AG08395 (cell line): ENCODE data around the gene ROBO2.

Experiments used
- DNase-seq: peaks from one replicate; pipeline ENCODE4 v3.0.0; 2012; ENCODE audit warnings: mixed read lengths, low spot score

Gene ROBO2

DNA sequence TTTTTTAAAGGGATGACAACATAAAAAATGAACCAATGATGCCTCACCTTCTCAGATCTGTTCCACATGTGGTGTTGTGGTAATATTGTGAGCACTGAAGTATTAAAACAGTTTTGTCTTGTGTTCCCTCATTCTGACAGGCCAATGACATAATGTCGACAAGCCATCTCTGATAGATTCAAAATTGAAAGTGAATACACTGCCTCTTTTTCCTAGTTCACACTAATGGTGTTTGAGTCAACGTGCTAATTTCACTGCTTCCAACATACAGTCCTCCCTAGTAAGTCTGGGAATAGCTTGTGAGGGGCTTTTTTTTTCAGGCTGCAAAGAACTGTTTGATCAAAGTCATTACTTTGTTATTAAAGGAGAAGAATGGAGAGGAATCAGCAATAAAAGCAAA is 82.8 kb downstream of the ROBO2 start:
- DNase-seq = no peak

DNA sequence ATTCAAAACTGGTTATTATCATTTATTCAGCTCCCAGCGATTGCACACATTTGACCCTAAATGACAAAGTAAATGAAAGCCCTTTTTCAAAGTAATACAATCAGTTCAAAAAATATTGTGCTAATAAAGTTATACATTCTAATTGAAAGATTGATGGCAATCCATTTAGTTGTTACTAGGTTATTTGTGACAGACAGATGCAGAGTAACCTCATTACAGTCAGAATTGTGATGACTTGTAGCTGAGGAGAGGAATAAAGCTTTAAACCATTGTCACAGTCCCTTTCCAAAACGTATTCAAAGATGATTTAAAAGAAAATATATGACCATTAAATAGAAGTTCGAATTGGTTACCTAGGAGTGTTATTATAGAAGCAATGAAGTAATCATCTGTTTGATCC is 86.1 kb downstream of the ROBO2 start:
- DNase-seq = no peak

DNA sequence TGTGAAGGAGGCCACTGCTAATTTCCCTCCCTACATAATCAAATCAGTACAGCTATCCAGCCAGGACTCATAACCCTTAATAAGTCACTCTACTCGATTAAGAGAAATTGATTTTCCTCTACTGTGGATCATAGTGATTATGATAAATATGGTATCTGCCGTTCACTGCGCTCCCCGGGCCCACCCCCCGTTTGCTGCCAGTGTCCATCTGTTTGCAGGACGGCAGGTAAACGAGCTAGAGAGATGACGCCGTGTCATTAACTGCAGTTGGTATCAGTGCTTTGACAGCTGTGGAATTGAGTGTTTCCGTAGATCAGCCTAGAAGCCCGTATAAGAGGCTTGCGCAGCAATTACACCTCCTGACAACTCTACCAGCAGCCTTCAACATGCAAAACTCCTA is 94.9 kb downstream of the ROBO2 start:
- DNase-seq = no peak

DNA sequence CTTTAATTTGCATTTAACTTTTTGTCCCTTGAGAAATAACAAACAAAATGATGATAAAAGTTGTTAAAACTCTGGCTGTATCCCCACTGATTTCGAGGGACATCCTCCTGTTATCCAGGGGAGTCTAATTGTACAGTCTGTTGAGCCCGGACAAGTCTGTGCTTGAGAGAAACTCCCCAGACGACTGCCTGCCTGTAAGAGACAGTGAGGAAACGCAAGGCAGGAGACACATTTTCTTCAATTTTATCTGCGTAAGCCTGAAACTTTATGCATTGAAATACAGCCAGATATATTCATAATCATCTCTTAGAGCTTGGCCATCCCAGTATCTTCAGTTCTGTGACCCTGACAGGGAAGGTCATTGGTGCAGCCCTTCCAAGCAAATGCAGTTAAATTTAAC is 97.7 kb downstream of the ROBO2 start:
- no peak for DNase-seq

DNA sequence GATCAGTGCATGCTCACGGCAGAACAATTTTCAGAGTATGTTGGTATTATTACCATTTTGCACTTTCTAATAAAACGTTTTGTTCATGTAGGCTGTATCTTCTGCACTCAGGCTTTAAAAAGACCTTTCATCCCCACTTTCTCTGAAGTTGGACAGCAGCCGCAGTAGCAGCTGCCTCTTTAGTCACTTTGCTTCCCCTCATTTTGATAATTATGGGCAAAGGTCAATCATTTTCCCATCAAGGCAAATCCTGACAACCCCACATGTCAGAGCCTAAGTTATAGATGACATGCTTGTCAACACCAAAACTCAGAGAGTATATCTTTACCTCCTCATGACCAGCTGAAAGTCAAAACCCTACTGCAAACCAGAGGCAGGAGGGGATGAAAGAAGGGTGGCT is 99.7 kb downstream of the ROBO2 start:
- DNase-seq = no peak

DNA sequence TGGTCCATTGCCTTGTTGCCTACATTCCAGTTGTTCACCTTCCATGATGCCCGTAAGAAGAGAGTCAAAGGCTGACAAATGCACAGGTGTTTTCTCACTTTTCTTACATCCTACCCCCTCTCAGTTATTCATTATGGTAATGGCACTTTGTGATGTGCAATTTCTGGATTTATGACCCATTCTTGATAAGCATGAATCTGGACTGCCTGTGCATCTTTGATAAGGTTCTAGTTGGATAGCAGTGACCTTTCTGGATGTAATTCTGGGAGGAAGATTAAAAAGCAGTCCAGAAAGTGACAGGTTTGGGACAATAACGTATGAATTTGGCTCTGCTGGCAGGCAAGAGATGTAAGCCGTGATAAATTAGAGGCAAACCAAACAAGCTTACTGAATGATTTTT is 101.5 kb downstream of the ROBO2 start:
- no peak for DNase-seq

DNA sequence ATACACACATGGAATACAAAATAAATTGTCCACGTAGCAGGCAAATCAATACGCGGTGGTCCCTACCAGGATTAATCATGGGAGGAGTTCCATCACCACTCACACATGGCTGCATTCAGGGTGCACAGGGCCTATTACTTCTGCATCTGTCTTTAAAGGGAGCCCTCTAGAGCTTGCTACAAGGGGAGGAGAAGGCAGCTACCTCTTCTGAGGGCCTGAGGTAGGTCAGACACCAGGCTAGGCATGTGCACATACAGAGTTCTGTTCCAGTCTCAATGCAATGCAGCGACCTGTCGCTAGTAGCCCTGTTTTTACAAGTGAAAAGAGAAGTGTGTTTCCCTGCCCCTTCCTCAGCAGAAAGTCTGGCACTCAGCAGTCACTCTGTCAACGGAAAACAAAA is 102.7 kb downstream of the ROBO2 start:
- no peak for DNase-seq

DNA sequence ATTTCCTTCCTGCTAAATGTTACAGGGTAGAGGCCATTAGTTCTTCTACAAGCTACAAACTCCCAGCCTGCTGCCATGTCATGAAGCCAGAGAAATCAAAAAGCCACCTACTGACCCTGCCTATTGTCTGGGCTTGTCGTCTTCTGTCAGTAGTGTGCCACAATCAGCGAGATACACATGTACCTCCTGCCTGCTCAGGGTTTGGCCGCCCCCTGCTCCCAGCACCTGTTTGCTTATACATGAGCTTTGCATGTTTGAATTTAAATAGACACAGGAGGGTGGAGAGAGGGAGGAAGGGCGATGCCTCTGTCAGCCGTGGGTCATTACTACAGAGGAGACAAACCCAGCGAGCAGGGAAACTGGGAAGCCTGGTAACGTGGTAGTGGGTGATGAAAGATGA is 106.1 kb downstream of the ROBO2 start:
- DNase-seq = no peak

DNA sequence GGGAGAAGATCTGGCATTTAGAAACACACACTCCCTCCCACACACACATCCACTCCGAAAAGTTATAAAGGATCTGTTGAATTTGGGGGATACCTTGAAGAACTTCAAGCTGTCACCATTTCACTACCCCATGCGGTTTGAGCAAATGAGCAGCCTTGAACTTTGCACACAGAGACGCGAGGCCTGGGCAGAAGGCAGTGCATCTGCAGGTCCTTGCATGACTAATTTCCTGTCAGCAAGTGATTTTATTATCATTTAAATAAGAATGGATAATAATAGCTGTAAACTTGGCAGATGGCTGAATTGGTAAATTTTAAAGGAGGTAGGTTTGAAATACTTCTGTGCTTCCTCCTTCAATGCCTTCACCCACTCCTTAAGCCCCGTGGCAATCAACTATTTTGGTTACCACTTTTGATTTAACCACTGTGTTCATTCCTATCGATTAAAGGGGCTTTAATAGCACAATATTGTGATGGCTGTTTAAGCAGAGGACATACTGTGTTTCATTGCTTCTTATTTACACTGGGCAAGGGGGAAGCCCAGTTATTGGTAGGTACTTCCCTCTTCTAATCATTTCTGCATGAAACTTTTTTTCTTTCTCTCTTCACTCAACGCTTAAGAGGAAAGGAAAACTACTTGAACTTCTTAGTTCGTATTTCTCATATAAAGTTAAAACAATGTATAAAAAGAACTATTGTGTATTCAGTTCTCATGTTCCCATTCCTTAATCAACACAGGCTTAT is 108.1 kb downstream of the ROBO2 start:
- no peak for DNase-seq

DNA sequence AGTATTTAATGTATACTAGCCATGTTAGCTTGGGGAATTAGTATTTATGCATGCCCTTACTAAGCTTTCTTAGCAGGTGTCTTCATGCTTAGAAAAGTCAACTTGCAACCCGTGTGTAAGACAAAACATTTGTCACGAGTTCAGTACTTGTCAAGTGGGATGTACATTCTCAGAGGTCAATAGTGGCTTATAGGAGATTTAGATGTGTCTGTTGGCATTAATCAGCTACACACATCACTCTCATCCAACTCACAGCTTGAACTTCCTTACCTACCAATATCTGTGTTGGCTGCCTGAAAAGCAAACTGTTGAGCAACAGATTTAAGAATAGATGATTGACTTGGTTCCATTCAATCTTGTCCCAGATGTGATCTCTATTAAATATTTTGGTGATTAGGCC is 109.5 kb downstream of the ROBO2 start:
- DNase-seq = no peak

DNA sequence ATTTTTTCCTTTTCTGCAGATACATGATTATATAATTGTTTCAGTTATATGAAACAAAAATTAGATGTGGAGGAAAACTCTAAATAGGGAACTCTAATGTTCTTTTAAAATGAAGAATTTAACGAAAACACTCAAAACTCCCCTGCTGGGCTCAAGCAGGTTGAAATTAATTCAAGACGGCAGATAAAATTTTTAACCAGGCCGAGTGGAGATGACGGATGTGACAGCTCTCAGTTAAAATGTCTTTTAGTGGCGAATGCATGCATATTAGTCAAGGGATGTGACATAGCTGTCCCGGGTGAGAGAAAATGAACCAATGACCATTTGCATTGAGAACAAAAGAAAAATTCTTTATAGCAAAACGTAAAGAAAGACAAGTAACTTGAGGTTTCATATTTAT is 110.1 kb downstream of the ROBO2 start:
- no peak for DNase-seq

DNA sequence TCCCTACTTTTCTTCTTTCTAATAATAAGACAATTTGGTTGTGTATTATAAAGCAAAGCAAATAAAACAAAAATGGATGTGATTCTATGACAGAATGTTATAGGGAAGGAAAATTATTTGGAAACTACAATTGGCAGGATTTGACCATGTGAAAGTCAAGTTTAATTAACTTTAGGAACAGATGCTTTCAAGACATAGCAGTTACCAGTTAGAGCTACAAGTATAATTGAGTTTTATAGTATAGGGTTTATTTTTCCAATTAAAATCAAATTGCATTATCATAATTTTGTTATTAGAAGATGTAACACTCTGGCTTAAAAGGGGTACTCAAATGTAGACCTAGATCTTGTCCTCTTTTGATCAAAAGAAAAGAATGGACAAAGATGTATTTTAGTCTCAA is 110.9 kb downstream of the ROBO2 start:
- DNase-seq = no peak

DNA sequence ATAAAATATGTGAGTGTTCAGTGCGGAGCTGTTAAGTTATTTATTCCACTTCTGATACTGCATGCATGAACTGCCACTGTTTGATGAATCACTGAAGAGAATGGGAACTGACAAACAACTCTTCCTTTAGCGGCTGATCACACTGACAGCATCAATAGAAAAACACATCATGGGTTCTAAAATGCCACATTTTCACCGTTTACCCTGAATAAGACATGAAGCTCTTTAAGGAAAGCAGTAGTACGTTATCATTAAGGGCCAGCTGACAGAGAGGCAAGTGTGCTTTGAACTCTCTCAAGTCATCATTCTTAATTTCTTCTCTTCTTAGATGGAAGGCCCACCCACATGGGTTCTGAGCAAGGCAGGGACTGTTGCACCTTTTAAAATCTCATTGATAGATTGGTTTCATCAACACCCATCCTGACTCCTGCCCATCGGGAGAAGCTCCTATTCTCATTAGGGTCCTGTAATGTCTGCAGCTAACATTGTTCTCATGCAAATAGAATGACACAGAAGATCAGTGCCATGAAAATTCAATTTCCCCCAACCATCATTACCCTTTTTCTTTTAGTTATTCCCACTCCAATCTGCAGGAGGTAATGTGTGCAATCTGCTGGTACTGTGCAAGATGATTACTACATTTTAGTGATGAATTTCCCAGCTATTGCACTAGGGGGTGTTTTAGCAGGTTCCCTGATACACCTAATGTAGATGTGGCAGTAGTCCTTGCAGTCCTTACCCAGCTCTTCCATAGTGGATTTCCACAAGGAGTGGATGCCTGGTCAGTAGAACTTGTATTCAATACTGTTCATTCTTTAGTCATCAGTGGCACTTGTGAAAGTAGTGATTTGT is 119.1 kb downstream of the ROBO2 start:
- no peak for DNase-seq

DNA sequence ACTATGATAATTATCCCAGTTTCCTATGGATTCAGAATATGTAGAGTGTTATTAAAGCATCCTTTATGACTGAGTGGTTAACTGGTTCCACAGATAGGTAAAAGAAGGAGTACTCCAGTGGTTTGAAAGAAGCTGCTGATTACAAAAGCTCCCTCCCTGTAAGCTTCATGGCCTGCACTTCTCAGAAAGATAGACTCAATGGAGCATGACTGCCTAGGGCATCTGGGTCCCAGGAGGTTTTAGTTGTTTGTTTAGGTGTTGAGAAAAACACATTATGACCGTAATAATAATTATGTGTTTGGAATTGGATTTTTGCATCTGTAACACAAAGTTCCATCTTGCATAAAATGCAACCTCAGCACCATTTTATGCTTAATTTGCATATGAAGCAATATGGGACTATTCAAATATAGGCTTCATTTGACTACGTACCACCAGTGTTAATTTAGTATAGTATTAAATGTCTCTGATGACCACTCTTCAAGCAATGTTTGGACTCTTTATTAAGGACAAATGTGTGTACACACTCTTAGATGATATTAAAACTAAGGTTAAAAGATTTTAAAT is 121.1 kb downstream of the ROBO2 start:
- no peak for DNase-seq

DNA sequence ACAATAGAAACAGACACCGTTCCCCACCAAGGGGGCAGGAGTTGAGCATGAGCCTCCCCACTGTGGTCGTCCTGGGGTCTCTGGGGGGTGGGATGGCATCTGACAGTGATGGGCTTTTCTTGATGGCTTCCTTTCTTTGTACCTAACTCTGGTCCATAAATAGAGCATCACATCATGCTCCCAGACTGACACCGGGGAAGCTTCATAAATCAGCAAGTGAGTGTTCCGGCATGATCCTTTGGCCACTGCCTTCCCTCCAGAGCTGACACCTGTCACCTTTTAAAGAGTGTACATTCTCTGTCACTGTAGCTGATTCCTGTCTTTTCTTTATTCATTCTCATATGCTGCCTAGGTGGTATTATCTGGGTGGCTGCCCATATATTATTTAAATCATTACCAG is 129.9 kb downstream of the ROBO2 start:
- no peak for DNase-seq

DNA sequence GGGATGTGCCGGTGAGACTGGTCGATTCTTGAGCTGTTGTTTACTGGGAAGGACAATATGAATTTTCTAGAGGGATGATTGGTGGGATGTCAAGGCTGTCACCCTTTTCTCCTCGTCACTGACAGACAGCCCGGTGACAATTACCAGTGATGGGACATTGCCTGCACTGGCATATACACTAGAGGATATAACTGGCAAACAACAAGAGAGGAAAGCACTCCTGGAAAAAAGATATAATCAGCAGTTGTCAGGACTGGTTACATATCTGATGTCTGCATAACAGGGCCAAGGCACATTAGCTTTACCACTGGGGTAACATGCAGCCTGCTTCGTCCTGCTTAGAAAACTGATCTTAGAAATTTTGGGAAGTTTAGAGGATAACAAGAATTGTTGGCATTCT is 131.1 kb downstream of the ROBO2 start:
- DNase-seq = no peak

DNA sequence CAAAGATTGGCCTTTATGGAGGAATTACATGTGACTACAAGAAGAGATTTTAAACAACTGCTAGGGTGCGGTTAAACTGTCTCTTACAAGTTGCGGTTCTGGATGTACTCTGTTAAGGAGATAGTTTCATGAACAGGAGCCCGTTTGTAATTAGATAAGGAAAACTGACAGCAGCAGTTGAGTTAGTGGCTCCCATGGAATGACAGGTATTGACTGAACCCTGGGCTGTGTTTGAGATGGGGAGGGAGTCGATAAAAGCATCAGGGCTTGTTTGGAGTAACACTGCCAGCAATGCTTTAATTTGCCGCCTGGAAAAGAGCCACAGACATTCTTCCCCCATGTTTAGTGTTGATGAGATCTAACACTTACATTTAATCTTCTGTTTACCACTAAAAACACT is 139.9 kb downstream of the ROBO2 start:
- no peak for DNase-seq

DNA sequence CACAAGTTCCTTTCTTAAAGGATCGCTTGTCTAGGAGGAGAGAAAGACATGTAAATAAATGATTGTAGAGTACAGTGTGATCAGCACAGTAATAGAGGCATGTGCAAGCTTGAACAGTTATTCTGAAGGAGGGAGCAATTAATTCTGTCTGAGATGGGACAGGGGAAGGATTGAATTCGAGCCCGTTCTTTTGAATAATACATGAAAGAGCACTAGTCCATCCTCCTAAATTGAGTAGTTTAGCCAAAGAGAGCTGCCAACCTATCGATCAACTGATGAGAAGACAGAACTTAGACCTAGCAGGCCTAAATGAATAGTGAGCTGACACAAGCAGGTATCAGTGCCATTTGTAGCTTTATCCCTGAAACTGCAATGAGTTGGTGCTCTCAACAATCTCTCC is 142.4 kb downstream of the ROBO2 start:
- no peak for DNase-seq

DNA sequence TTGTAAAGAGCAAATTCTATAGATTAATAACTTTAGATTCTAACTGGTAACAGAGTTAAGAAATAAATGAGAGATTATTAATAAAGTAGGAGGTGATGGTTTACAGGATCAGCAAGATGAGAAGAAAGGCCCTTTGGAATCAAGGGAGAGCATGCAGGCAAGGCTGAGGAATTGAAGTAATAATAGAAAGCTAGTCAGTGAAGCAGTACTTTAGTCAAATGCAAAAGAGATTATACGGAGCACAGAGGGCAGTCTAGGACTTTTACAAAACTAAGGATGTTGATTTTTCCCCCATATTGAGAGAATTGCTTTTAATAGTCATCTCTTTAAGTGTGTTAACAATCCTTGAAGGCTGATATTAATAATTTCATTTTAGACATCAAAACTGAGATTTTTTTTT is 146.4 kb downstream of the ROBO2 start:
- DNase-seq = no peak

DNA sequence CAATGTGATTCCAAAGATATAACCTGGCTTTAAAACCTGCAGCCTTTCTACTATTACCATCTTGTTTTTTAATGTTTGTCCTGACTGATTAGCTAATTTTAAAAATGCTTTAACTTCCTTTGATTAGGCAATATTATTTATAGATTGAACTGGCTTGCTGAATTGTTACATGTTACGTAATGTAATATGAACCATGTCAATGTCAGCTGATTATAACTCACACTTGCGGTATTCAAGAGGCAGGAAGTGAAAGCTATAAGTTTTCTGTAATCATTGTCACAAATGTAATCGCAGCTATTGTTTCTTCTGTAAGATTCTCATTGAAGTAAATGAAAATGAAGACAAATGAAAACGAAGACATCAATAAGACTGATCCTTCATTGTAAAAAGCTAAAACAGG is 146.8 kb downstream of the ROBO2 start:
- DNase-seq = no peak

DNA sequence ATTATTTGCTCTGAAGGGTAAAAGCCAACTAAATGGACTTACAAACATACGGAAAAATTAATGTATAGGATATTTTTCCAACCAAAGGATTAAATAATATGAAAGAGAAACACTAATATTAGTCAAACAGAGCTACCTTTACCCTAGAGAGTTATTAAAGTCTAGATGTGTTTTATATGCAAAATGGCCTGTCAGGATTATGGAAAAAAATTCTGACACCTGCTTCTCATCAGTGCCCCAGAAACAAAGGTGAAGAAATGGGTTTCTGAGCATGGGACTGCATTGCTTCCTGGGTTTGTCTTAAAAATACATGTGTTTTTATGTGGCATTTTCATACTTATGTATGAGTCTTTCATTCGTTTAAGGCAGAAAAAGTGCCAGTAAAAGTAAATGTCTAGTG is 148.3 kb downstream of the ROBO2 start:
- DNase-seq = no peak

DNA sequence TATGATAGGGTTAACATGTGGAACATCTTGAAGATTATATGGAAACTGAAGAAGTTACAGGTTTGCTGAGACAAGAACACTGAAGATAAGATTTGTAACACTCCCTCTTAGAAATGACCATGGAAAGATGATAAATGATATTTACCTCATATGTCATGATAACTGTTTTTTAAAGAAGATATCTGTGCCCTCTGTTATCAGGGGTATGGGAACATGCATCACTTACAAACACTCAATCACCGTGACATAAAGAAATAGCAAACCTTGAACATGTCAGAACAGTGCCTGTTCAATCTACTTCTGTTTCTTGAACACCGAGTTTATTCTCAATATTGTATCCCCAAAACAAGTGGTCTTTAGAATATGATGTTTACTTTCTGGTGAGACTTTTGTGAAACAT is 149.4 kb downstream of the ROBO2 start:
- no peak for DNase-seq

DNA sequence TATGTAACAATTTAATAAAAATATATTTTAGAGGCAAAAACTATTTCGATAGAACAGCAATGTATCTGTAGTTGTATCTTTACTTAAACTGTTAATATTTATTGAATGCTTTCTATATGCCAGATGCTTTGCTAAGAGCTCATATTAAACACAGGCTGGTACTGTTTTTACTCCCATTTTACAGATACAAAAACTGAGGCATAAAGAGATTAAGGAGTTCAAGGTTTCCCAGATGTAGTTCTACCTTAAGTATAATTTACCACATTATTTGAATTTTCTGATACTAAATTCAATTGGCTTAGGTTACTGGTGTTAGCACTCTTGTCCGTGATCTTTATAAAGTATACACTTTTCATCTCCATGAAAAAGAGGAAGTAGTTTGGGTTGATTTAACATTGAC is 149.8 kb downstream of the ROBO2 start:
- no peak for DNase-seq
